HG03457 (cell line): ENCODE data around the gene TEX12.
"Not testable (repeated sequence)": the region's sequence is repeated elsewhere in the genome, so short reads cannot be mapped to it uniquely, and the experiment has no call there.

Source experiments
- ATAC-seq: cut with Tn5 transposase; IDR thresholded peaks from one replicate; pipeline ENCODE4 v1.9.1; 2021; ENCODE audit warnings: moderate number of reproducible peaks; ENCODE audit not compliant: unreplicated experiment

The TEX12 gene, protein sequence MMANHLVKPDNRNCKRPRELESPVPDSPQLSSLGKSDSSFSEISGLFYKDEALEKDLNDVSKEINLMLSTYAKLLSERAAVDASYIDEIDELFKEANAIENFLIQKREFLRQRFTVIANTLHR

DNA sequence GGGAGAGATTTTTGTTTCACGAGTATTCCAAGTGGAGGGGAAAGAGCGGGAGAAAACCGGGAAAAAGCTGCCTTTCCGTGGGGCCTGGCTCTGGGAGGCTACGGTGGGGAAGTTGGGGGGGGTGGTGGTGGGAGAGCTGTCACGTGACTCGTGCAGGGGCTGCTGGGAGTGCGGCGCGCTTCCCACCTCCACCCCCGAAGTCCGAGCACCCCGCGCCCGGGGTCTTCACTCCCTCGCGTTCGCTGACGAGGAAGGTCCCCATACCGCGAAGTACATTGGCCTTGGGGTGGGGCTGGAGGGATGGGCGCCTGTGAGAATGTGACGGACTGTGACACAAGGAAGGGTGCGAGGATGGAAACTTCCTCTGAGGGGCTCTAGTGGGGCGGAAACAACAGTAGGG, at the start of gene TEX12:
Gene TEX12 (plus strand): TSS at position 228 of the 400 bp plus-strand sequence. CDS start 1,897 bp downstream, outside the sequence.
- no peak for ATAC-seq

DNA sequence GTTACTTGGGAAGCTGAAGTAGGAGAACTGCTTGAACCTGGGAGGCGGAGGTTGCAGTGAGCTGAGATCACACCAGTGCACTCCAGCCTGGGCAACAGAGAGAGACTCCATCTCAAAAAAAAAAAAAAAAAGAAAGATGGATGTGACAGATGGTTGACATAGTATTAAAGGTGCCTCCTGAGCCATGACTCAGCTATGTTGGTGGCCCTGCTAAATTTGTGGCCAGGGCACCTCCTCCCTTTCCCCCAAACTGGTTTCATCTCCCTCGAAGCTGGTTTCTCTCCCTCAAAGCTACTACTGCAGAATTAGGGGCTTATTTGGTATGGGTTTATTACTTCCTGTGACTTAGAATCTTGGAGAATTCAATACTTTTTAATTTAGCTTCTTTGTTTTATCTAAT, 49.0 kb upstream of the TEX12 start:
- no peak for ATAC-seq

DNA sequence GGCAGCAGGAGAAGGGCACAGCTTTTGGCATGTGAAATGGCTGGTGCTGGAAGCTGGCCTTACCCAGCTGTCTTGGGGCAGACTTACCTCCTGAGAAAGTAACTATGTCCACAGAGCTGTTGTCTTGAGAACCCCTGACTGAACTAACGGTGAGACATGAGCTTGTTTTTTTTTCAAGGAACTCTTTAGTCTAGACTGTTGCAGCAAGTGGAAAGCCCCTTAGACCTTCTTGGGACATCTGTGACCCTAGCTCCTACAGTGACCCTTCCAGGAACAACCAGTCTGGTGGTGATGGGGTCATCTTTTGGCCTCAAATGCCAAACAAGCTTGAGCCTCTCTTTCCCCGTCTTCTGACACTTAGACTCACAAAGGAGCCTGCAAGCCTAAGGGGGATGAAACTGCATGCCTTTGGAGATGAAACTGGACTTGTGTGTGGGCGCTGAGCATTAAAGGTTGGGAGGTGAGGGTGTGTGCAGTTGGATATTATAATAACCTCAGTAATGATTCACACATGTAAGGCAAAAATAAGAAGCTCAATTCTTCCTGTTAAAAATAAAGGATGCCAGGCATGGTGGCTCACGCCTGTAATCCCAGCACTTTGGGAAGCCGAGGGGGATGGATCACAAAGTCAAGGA, 45.1 kb upstream of the TEX12 start:
- ATAC-seq = no peak

DNA sequence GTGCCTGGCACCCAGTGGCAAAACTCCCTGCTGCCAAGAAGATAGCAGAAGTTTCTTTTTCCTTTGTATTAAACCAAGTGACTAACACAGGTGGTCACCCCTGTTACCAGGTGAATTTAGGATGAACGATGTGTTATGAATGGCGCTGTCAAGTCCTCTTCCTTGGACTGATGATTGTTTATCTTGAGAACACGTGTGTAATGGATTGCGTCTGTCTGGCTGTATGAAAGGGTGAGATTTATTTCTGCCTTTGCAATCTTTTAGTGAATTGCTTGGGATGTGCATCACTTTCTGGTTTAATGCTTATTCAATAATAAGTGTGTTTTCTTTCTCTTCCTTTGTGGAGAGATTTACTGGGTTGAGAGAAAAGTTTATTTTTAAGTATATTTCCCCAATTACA, 44.0 kb upstream of the TEX12 start:
- ATAC-seq = no peak

DNA sequence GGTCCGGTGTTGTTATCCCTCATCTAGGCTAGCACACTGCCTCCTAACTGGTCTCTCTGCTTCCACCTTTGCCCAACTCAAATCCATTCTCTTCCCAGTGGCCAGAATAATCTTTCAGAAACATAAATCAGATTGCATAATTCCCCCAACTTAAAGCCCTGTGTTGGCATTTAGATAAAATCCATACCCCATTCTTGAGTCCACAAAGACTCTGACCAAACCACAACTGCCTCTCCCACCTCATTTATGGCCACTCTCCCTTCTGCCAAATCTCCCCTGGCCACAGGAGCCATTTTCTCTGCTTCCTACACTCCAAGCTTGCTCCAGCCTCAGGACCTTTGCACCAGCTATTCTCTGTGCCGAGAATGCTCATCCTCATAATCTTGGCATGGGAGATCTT, 40.1 kb upstream of the TEX12 start:
- ATAC-seq = no peak

DNA sequence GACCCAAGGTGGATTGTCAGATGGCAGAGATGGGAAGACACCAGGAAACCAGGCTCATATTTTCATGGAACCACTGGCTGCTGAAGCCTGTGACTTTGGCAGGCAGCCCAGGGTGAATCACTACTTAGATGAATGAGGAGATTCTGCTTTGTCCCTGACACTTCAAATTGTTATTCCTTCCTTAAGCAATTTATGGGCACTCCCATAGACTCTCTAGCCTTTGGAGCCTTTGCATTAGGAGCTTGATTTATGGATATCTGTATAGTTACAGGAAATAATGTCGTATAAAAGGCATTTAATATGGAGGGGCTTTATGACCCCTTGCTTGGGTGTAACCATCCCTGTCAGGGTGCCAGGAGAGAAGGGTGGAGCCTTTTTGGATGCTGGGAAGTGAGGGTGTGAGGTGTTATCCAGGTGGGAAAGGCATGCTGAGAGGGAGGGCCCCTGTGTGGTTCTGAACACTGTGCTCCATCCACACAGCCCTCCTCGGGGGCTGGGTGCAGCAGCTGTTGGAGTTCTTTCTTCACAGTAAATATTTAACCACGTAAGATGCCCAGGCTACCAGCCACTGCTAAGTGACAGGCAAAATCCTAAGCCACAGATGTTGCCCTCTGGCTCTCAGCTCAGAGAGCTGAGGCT, 38.6 kb upstream of the TEX12 start:
- no peak for ATAC-seq

DNA sequence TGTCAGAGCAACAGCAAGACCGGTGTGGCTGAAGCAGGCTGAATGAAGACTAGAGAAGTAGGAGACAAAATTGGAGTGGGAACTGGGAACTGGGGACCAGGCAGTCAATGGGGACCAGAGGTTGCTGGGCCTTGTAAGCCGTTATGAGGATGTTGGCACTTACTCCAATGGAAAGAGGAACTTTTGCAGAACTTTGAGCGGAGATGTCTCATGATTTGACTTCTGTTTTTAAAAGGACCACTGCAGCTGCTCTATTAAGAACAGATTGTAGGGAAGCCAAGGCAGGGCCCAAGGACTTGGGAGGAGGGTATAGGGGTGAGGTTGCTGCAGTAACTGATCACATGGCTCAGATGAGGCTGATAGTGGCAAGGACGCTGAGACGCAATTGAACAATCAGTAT, 37.5 kb upstream of the TEX12 start:
- no peak for ATAC-seq

DNA sequence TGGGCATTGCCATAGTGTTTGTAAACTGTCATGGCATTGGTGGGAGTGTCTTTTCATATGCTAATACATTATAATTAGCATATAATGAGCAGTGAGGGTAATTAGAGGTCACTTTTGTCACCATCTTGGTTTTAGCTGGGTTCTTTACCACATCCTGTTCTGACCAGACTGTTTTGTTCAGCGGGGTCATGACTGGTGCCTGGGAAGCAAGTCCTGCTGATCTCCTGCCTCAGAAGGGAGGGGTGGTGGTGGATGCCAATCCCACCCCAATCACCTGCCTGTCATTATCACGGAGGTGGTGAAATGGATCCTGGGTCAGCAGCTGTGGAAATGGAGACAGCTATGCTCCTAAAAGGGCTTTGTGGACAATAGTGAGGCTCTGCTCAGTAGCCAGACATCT, 34.4 kb upstream of the TEX12 start:
- ATAC-seq = no peak

DNA sequence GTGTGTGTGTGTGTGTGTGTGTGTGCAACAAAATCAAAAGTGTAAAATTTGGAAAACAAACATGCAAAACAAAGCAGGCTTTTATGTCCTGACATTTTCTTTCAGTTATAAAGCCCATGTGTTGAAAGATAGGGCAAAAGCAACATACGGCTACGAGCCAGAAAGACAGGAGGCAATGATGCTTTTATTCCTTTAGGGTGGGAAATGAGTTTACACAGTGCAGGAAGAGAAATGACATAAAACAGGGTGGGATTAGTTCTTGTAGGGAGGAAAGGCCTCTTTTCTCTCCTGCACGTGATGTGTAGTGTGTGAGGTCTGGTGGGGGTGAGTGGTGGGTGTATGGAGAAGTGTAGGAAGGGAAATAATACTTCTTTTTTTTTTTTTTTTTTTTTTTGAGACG, 32.7 kb upstream of the TEX12 start:
- no peak for ATAC-seq

DNA sequence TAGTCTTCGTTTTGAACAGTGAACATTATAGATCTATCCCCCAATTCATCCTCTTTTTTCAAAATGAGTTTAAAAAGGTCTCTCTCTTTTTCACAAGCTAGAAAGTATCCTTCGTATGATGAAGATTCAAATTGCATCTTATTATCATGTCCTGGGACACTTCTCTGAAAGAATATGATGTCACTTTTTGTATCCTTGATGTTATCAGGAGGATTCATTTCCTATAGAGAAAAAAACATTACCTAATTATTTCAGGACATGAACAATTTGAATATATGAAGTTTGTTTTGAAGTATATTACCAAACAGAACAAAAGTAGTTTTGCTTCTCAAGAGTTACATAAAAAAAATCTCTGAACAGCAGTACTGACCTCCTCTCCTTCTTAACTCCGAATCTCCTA, 23.6 kb upstream of the TEX12 start:
- ATAC-seq = no peak

DNA sequence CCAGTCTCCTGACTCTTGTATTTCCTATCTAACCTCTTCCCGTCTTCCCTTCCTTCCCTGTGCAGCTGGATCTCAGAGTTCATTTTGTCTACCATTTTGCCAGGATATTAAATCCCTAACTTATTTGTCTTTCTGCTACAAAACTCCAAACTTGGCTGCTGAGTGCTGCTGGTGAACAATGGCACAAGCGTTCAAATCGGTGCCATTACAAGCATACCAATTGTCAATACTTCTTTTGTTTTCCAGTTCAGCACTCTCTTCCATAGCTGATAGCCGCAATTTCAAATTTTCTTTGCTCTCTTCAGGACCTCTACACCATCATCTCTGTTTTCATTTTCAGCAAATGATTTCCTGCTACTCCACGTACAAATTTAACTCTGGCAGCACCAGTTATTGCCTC, 16.7 kb upstream of the TEX12 start:
- ATAC-seq = no peak

DNA sequence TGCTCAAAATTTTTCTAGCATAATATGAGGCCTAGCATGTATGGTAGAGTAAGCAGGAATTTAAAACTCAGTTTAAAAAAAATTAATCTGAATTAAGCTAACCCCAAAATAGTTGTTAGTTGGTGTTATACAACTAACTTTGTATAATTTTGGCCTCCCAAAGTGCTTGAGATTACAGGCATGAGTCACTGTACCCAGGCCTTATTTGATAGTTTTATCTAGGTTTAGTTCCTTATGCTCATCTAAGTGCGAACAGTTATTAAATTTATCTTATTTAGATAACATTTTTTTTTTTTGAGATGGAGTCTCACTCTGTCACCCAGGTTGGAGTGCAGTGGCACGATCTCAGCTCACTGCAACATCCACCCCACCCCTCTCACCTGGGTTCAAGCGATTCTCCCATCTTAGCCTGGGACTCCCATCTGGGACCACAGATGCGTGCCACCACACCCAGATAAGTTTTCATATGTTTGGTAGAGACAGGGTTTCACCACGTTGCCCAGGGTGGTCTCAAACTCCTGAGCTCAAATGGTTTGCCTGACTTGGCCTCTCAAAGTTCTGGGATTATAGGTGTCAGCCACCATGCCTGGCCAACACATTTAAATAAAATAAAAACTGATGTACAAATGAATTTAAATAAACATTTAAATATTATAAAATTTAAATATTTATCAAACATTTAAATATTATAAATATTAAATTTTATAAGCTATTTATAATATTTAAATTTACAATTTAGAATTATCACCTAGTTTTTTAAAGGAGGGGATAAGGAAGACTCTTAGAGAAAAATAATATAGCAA, 10.8 kb upstream of the TEX12 start:
- no peak for ATAC-seq

DNA sequence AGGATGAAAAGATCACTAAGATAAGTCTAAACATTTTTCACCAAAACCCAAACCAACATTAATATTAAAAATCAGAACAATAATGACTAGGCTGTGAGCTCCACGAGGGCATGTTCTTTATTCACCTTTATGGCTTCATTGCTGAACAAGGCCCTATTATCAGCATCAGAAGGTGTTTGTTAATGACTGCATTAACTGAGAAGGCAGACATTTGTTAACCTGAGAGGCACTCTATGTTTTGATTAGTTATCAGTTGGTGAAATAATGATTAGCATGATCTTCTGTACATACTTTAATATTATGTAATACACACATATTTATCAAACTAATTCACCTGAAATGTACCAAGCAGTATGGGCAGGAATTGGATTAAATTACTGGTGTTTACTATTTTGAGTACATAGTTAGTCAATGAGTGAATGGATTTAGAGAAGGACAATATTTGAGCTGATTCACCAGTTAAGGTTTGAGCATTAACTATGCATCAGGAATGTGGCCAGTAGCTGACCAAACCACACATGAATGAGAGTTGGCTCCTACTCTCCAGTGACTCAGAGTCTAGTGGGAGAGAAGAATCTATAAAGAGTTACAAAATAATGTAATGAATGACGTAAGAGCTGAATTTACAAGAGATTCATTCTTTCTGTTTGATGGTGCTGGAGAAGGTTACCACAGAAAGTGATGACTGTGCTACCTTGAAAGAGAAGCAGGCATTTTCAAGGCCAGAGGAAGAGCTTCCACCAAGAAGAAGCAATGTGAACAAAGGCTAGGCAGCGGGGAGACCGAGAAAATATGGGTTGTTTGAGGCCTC, 10.0 kb upstream of the TEX12 start:
- no peak for ATAC-seq

DNA sequence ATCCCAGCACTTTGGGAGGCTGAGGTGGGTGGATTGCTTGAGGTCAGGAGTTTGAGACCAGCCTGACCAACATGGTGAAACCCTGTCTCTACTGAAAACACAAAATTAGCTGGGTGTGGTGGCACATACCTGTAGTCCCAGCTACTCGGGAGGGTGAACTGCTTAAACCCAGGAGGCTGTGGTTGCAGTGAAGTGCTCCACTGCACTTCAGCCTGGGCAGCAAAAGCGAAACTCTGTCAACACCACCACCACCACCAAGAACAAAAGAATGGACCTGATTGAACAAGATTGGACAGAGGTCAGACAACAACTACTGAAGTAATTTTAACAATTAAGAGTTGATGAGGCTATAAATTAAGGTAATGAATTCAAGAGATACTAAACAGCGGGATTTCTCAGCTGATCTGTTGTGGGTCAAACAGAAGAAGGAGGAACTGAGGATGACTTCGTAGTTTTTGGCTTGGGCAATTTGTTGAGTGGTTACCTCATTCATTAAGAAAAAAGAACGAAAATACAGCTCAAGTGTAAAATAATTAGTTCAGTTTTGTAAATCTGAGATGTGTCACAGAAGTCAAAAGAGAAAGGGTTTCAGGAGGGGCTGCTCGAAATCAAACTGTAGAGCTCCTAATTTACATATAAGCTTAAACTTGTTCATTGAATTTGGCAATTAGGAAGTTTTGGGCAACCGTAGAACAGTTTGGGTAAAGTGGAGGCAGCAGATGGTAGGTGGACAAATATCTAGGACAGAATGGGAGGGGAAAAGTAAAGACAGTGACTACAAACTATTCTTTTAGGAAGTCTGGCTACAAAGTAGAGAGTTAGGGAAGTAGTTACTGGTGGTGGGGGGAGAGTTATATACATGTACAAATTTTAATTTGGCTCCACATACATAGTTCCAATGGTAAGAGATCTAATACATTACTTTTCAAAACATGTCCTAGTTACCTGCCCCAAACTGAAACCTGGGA, 7.8 kb upstream of the TEX12 start:
- no peak for ATAC-seq

DNA sequence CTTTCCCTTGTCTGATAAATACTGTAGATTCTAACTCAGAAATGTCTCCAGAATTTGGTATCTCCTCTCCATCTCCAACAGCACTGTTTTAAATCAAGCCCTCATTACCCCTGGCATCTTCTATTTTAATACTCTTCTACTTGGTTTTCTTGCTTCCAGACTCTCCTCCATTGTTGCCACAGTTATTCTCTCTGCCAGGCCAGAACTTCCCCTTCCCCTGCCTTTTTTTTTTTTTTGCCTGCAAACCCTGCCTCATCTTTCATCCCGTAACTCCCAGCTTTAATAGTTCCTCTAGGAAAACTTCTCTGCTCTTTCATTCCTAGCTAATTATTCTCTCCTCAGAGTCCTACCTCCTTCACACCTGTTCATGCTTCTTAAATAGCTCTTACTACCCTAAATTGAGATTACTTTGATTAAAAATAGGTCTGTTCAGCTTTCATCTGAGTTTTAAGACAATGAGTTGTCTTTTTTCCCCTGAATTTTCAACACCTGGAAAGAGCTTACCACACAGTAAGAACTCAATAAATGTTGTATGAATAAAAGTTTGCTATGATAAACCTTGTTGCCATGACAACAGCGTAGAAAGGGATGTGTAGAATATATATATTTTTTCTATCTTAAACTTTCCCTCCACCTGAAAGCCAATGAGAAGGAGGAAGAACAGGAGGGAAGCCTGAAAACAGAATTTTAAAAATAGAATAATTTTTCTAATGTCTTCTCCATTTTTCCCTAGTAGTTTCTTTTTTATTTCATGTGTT, 6.9 kb upstream of the TEX12 start:
- ATAC-seq = no peak

DNA sequence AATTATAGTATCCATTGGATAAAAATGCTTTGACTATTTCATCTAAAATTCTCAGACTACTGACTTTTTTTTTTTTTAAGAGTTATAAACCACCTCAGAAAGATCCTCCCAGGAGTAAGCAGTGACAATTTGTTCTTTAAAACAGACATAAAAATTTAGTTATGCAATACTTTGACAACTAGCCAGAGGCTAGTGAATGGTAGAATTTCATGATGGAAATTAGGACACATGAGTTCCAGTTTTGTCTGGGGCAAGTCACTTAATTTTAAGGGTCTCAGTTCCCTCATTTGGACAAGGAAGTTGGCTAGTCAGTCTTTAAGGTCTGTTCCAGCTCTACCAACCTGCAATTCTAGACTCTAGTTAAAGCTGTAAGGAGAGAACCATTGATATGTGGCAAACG, 6.2 kb upstream of the TEX12 start:
- no peak for ATAC-seq

DNA sequence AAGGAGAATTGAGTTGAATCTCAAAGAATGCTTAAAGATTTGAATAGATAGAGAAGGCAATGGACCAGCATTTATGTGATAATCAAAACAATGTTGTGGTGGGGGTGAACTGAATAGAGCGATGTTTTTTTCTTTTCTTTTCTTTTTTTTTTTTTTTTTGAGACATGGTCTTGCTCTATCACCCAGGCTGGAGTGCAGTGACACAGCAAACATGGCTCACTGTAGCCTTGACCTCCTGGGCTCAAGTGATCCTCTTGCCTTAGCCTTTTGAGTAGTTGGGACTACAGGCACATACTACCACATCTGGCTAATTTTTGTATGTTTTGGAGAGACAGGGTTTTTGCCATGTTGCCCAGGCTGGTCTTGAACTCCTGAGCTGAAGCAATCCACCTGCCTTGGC, 5.0 kb upstream of the TEX12 start:
- ATAC-seq = not testable (repeated sequence)

DNA sequence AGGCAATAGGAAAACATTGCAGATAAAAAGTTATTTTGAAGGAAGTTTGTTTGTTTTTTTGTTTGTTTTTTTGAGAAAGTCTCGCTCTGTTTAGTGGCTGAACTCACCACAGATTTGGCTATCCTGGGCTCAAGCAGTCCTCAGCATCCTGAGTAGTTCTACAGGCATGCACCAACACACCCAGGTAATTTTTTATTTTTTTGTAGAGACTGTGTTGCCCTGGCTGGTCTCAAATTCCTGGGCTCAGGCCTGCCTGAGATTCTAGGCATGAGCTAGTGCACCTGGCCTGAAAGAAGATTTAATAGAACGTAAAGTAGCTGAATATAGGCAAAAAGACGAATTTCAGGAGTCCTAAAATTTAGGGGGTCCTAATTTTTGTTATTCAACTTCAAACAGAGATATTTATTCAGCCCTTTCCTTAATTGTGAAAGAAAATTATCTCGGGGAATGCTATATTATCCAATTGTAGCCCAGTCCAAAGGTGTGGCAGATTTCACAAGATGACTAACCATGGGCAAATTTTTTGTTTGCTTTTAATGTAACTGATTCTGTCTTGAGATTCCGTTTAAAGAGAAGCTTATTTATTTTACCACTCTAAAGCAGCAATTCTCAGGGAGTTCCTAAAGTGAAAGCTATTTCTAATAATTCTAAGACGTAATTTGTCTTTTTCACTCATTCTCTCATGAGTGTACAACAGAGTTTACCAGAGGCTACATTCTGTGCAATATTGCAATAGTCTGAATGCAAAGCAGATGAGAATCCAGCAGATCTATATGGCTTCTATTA, 4.2 kb upstream of the TEX12 start:
- ATAC-seq = no peak
